ENCODE data around the gene COL20A1.

COL20A1 gene

GRCh38 chr20:63346131-63347080 is 53.4 kb downstream of the COL20A1 start:
- in situ Hi-C loops (cut with MboI; ENCODE audit: low sequenced_read_pairs) = no loop called here

DNA sequence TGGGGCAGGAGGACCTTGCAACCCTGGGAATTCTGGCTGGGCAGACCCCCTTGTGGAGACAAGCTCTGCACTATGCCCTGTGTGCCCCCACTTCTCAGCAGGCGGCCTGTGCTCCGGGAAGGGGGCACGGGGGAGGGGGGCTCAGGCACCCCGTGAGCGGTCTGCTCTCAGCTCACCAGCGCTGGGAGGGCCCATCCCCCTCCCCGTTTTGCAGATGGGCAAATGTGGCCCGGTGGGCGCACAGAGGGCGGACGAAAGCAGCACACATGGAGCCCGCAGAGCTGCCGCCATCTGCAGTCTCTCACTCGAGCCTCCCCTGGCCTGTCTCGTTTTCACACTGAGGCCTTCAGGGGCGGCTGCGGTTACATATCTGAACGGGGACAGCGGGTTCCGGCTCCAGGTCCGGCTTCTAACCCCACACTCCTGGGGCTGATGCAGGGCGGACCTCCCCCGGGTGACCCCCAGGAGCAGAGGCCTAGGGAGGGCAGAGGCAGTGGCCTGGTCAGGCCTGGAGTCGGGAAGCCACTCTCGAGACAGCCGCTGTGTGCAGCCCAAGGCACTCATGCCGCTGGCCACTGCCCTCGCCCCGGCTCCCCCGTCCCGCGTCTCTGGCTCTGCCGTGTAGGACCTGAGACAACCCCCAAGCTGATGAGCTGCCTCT is 54.2 kb downstream of the COL20A1 start:
- in situ Hi-C loops (cut with MboI; ENCODE audit: low sequenced_read_pairs) = no loop called here

DNA sequence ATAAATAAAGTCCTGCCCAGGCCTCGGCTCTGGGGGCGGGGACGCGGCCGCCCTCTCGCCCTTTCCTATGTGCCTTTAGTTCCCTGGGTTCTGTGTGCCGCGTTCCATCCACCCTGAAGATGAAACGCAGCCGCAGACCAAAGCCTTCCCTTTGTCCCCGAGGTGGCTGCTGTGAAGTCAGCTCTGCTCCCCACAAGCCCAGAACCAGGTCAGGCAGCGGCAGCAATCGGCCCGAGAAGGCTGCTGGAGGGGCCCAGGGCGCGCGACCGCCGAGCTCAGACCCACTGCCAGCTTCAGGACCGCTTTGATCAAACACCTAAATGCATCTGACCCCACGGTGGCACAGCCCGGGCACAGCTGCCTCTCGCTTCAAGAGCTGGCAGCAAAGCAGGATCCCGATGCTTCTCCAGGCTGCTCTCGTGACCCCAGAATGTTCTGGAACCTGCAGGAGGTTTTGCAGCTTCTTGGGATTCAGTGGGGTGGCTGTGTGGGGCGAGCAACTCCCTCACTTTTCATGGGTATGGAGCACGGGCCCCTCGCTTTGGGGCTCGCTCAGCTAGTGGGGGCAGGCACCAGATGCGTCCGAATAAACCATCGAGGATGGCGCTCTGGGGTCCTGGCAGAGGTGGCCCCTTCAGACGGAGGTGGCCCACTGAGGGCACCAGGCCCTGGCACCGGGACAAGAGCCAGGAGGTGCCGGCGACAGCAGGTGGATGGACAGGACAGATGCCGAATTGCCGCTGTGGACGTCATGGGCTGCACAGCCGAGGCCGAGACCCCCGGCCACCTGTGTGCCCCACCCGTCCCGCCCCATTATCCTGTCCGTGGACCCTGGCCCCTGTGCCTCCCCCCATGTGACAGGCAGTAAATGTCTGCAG is 55.2 kb downstream of the COL20A1 start:
- in situ Hi-C loops (cut with MboI; ENCODE audit: low sequenced_read_pairs) = no loop called here

GRCh38 chr20:63348828-63349515 is 56.0 kb downstream of the COL20A1 start:
- in situ Hi-C loops (cut with MboI; ENCODE audit: low sequenced_read_pairs) = no loop called here

DNA sequence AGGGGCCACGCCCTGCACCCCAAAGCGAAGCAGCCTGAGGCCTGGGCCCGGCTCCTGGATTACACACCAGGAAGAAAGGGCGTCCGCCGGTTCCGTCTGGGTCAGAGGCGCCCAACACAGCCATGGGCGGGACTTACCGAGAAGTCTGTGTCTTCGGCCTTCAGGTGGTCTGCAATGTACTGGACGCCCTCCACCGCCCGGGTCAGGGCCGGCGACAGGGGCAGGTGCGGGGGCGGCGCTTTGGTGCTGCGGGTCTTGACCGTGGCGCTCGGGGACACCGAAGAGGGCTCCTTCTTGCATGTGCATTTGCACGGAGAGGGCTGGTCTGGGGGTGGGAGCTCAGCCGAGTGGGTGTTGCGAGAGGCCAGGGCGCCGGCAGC is 56.5 kb downstream of the COL20A1 start:
- in situ Hi-C loops (cut with MboI; ENCODE audit: low sequenced_read_pairs) = no loop called here

DNA sequence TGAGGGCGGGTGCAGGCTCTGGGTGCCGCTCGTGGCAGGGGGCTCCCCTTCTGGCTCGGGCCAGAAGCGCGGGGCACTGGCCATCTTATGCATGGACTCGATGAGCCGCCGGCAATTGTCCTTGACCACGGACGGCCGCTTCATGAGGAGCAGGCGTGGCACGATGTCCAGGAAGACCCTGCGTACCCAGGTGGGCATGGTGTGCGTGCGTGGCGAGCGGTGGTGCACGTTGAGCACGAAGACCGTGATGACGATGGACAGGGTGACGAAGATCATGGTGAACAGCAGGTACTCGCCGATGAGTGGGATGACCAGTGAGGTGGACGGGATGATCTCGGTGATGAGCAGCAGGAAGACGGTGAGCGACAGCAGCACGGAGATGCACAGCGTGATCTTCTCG is 57.2 kb downstream of the COL20A1 start:
- in situ Hi-C loops (cut with MboI; ENCODE audit: low sequenced_read_pairs) = no loop called here

DNA sequence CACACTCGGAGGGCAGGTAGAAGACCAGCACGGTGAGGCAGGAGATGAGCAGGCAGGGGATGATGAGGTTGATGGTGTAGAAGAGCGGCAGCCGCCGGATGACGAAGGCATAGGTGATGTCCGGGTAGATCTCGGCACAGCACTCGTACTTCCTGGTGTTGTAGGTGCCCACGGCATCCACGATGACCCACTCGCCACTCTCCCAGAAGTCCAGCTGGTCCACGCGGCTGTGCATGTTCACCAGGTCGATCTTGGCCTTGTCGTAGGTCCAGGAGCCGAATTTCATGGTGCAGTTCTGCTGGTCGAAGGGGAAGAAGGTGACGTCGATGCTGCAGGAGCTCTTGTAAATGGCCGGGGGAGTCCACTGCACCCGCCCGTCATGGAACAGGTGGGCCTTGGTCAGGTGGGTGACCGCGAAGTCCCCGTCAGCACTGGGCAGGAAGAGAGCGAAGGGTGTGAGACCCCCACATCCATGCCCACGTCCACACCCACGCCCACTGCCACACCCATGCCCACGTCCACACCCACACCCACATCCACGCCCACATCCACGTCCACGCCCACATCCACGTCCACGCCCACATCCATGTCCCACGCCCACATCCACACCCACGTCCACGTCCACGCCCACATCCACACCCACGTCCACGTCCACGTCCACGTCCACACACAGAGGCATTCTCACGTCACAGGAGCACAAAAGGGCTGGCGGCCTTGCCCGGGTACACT is 57.8 kb downstream of the COL20A1 start:
- in situ Hi-C loops (cut with MboI; ENCODE audit: low sequenced_read_pairs) = no loop called here

GRCh38 chr20:63351326-63351700 is 58.3 kb downstream of the COL20A1 start:
- in situ Hi-C loops (cut with MboI; ENCODE audit: low sequenced_read_pairs) = no loop called here

DNA sequence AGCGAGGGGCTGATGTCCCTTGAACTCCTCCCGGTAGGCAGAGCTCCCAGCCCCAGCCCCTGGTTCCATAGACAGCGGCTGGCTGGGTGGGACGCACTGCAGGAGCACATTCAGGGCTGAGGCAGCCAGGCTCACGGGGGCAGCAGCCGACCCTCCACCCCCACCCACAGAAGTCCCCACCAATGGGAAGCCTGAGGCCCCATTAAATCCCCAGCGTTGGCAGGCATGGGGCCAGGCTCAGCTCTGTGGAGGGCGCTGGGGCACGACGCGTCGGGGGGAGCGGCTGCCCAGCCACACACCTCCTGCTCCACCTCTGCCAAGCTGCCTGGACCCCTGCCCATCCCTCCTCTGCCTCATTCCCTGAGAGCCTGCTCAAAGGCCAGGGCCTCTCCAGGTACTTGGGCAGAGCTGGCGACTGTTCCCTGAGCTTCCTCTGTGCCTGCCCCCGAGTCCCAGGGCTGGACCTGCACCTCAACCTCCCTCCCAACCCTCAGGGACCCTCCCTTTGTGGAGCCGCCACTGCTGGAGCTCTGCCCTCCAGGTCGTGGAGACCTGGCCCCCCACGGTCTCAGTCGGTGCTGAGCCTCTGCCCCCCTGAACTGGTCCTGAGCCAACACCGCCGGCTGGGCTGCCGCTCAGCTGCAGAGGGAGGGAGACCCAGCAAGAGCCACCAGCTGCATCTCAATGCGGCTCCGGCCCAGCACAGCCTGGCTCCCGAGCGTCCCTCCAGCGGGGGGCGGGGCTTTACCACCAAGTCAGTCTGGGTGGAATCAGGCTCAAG is 59.0 kb downstream of the COL20A1 start:
- in situ Hi-C loops (cut with MboI; ENCODE audit: low sequenced_read_pairs) = no loop called here

DNA sequence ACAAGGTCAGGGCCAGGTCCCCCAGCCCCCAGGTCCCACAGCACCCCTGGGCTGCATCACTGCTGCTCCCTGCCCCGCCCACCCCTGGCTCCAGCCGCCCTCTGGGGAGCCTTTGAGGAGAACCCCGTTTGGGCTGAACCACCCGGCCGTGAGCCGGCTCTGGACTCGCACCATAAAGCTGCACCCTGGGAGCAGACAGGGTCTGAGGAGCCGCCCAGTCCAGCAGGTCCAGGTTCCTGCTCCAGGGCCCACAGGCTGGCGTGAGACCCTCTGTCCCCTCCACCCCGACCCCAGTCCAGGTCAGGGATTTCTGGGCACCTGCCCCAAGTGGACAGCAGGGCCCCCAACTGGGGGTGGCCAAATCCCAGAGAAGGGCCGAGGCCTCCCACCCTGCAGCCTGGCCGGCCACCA is 59.8 kb downstream of the COL20A1 start:
- in situ Hi-C loops (cut with MboI; ENCODE audit: low sequenced_read_pairs) = no loop called here

DNA sequence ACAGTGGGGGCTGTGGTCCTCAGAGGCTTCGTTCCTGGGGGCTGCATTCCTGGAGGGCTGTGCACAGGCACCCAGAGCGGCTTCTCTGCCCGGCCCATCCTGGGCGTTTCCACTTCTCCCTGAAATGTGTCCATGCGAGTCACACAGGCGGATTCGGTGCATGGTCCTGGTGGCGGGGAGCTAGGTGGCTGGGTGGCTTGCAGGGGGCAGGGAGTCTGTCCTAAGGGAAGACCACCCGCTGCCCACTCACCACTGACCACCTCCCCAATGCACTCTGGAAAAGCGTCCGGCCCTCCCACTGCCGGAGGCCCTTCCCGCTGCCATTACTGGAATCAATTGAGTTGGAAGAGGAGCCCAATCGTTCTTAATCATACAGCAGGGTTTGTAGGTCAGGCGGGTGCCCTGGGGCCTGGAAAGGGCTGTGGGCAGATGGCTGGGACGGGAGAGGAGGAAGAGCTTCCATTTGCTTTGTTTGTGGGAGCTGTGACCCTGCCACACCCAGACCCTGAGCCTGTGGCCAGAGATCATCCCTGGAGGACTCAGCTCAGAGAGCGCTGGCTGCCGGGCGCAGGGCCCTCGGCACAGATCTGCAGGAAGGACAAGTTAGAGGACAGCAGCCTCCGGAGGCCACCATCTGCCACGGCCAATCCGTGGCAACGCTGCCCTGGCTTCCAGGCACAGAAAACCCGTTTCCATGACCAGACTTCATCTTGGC is 61.8 kb downstream of the COL20A1 start:
- in situ Hi-C loops (cut with MboI; ENCODE audit: low sequenced_read_pairs) = no loop called here

DNA sequence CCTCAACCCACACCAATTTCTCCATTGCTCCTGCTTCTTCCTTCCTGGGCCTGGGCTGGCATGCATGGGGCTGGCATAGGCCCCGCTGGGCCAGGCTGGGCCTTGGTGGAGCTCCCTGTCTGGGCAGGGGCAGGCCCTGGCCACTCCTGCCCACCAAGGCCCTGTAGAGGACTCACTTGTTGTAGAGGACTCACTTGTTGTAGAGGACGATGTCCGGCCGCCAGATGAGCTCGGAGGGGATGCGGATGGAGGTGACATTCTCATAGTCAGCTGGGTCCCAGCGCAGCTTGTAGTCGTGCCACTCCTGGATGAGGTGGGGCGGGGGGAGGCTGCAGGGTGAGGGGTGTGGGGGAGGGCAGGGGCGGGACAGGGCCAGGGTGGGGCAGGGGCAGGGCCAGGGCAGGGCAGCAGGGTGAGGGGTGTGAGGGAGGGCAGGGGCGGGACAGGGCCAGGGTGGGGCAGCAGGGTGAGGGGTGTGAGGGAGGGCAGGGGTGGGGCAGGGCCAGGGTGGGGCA is 62.9 kb downstream of the COL20A1 start:
- in situ Hi-C loops (cut with MboI; ENCODE audit: low sequenced_read_pairs) = no loop called here

DNA sequence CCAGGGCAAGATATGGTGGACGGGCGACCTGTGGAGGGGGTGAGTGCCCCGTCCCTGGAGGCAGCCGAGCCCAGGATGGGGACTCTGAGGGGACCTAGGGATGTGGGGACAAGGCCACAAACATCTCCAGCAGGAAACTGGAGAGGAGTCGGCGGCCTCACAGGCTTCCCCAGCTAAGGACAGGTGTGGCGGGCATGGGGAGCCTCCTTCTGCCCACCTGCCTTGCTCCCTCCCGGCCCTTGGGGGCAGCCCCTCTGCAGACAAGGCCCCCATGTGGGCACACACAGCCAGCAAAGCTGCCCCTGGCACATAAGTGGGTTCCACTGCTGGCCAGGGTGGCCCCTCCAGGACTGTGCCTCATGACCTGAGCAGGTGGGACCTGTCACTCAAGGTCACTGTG is 63.5 kb downstream of the COL20A1 start:
- in situ Hi-C loops (cut with MboI; ENCODE audit: low sequenced_read_pairs) = no loop called here

- in situ Hi-C loops (cut with MboI; ENCODE audit: low sequenced_read_pairs) = no loop called here
Measured at GRCh38 chr20:63356931-63357879, 64.2 kb downstream of the COL20A1 start.

GRCh38 chr20:63357921-63358905 is 65.2 kb downstream of the COL20A1 start:
- in situ Hi-C loops (cut with MboI; ENCODE audit: low sequenced_read_pairs) = no loop called here
